ENCODE measurements around the gene TACC3. TPM values are rescaled to one million over a fixed set of nuclear protein-coding genes. Genes with fewer than 3 reads are reported as not detected.

The TACC3 gene
- total and polyA plus RNA-seq, 2 donors (not counting 1 experiment from before 2014, with no cell fraction given) = 7.3 to 10.2 TPM

- no peak overlapping the region for H3K4me3 ChIP-seq (replicated peaks in 1 of 4; ENCODE audit: control extremely low read depth in 1 of 4, insufficient read depth in 1 of 4, low read depth in 3 of 4, low read length in 4 of 4)
- no peaks in the 10 kb centered on the region for H3K4me1 ChIP-seq (ENCODE audit: control insufficient read depth, extremely low read depth, insufficient read depth, low read length)
- no peak overlapping the region for H3K27ac ChIP-seq (ENCODE audit: insufficient read depth, low read length)
- no peaks in the 10 kb centered on the region for H3K9me3 ChIP-seq (ENCODE audit: control insufficient read depth, insufficient read depth, low read depth, low read length)
- no peak overlapping the region for H2AFZ ChIP-seq (ENCODE audit: low read length)
- H3K36me3 ChIP-seq (ENCODE audit: control insufficient read depth, insufficient read depth, low read length) = peaks cover 26% of the 10 kb centered on the region
- H3K79me2 ChIP-seq (ENCODE audit: control insufficient read depth, insufficient read depth, low read length) = no peaks in the 10 kb centered on the region
- peaks cover 2% of the 10 kb centered on the region for H4K20me1 ChIP-seq (ENCODE audit: control insufficient read depth, extremely low read depth, insufficient read depth, low read length)
- no peak overlapping the region for H3K4me2 ChIP-seq (ENCODE audit: extremely low read depth, insufficient read depth, low read length)
- no peak overlapping the region for H3K9ac ChIP-seq (ENCODE audit: insufficient read depth, low read length)
- DNase-seq (ENCODE audit: low read depth in 2 of 2) = no peak
- TF ChIP-seq CTCF (conservative IDR thresholded peaks at IDR 0.05 in 1 of 2, IDR thresholded peaks at IDR 0.05 in 1 of 2; ENCODE audit: low read depth in 1 of 2, low read length in 2 of 2) = no peak
- TF ChIP-seq EZH2 (IDR thresholded peaks at IDR 0.05; ENCODE audit: low read length, missing control alignments) = no peak
- H3K27me3 ChIP-seq (ENCODE audit: control insufficient read depth, insufficient read depth, low read length) = no peaks in the 10 kb centered on the region
Observed at GRCh38 chr4:1743975-1744374, 22.7 kb downstream of the TACC3 start.

GRCh38 chr4:1744552-1744951 lies 23.2 kb downstream of the TACC3 start:
- Histone ChIP-seq H4K20me1 (ENCODE audit: control insufficient read depth, extremely low read depth, insufficient read depth, low read length) (peaks cover 2% of the 10 kb centered on the region), H3K4me2 (ENCODE audit: extremely low read depth, insufficient read depth, low read length) (no peak overlapping the region), H3K27ac (ENCODE audit: insufficient read depth, low read length) (no peak overlapping the region), H3K4me1 (ENCODE audit: control insufficient read depth, extremely low read depth, insufficient read depth, low read length) (no peaks in the 10 kb centered on the region), H3K4me3 (replicated peaks in 1 of 4; ENCODE audit: control extremely low read depth in 1 of 4, insufficient read depth in 1 of 4, low read depth in 3 of 4, low read length in 4 of 4) (no peak overlapping the region), H2AFZ (ENCODE audit: low read length) (no peak overlapping the region), H3K9ac (ENCODE audit: insufficient read depth, low read length) (no peak overlapping the region), H3K79me2 (ENCODE audit: control insufficient read depth, insufficient read depth, low read length) (no peaks in the 10 kb centered on the region), H3K9me3 (ENCODE audit: control insufficient read depth, insufficient read depth, low read depth, low read length) (no peaks in the 10 kb centered on the region), H3K27me3 (ENCODE audit: control insufficient read depth, insufficient read depth, low read length) (no peaks in the 10 kb centered on the region), H3K36me3 (ENCODE audit: control insufficient read depth, insufficient read depth, low read length) (peaks cover 23% of the 10 kb centered on the region)
- DNase-seq (ENCODE audit: low read depth in 2 of 2) = no peak
- TF ChIP-seq EZH2 (IDR thresholded peaks at IDR 0.05; ENCODE audit: low read length, missing control alignments) = no peak

- Histone ChIP-seq H4K20me1 (ENCODE audit: control insufficient read depth, extremely low read depth, insufficient read depth, low read length) (peaks cover 2% of the 10 kb centered on the region), H3K27ac (ENCODE audit: insufficient read depth, low read length) (no peak overlapping the region), H3K27me3 (ENCODE audit: control insufficient read depth, insufficient read depth, low read length) (no peaks in the 10 kb centered on the region), H3K9me3 (ENCODE audit: control insufficient read depth, insufficient read depth, low read depth, low read length) (no peaks in the 10 kb centered on the region), H3K4me2 (ENCODE audit: extremely low read depth, insufficient read depth, low read length) (no peak overlapping the region), H3K9ac (ENCODE audit: insufficient read depth, low read length) (no peak overlapping the region), H3K4me1 (ENCODE audit: control insufficient read depth, extremely low read depth, insufficient read depth, low read length) (no peaks in the 10 kb centered on the region), H3K4me3 (replicated peaks in 1 of 4; ENCODE audit: control extremely low read depth in 1 of 4, insufficient read depth in 1 of 4, low read depth in 3 of 4, low read length in 4 of 4) (no peak overlapping the region), H3K36me3 (ENCODE audit: control insufficient read depth, insufficient read depth, low read length) (peaks cover 18% of the 10 kb centered on the region), H3K79me2 (ENCODE audit: control insufficient read depth, insufficient read depth, low read length) (no peaks in the 10 kb centered on the region), H2AFZ (ENCODE audit: low read length) (no peak overlapping the region)
- TF ChIP-seq EZH2 (IDR thresholded peaks at IDR 0.05; ENCODE audit: low read length, missing control alignments) = no peak
- no peak for TF ChIP-seq CTCF (conservative IDR thresholded peaks at IDR 0.05 in 1 of 2, IDR thresholded peaks at IDR 0.05 in 1 of 2; ENCODE audit: low read depth in 1 of 2, low read length in 2 of 2)
- DNase-seq (ENCODE audit: low read depth in 2 of 2) = no peak
Observed at GRCh38 chr4:1745165-1745564, 23.8 kb downstream of the TACC3 start.

Data from fibroblast of lung (primary cell).